HG02981 (cell line): Measurements from ENCODE around the gene TBATA.
"Not testable (repeated sequence)": the region's sequence is repeated elsewhere in the genome, so short reads cannot be mapped to it uniquely, and the experiment has no call there.

ENCODE experiments used
- ATAC-seq: cut with Tn5 transposase; IDR thresholded peaks from one replicate; pipeline ENCODE4 v1.9.1; 2021; ENCODE audit warnings: mild to moderate bottlenecking, moderate library complexity; ENCODE audit not compliant: unreplicated experiment

The TBATA gene

DNA sequence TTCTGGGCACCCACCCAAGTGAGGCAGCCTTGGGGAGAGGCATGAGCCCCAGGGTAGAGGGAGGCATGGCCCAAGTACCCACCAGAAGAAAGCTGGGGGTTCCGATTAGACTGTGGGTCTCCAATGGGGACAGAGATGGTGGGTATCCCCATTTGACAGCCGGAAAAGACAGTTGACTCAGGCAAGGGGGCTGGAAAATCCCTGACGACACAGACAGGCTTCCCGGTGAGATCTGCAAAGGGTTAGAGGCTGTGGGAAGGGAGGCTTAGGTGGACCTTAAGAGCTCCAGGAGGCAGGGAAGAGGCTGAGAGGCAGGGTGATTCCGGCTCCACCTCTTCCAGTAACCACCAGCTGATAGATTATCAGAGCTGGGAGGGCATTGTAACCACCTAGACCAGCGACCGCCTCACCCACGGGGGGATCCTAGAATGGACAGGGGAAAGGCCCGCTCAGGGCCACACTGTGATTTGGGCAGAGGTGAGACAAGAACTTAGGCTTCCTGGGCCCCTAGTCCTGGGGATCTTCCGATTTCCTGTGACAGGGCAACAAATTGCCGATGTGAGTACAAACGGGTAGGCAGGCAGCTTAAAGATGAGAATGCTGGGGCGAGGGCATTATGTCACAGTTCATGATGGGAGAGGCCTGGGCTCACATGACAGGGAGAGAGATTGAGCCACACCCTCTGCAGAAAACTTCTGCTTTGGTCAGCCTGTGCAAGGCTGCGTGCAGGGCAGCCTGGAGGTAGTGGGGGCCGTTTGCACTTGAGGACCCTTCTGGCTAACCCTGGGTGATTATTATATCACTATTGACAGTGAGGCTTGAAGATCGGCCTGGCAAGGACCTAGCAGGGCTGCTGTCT, 5.4 kb downstream of the TBATA start:
- ATAC-seq = no peak

DNA sequence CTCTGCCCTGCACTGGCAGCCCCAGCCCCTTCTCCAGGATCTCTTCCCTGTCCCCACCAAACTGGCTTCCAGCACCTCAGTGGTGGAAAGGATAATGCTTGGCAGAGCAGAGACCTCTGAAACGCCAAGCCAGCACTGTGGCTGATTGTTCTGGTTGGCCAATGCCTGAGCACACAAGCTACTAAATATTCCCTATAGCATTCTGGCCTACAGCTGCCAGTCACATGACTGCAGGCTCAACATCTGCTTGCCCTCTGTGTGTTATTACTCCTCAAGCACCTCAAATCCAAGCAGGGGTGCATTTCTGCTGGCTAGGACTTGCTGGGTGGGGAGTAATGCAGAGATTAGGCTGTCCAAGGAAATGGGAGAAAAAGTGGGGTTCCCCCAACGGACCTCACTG, 6.1 kb downstream of the TBATA start:
- ATAC-seq = no peak

DNA sequence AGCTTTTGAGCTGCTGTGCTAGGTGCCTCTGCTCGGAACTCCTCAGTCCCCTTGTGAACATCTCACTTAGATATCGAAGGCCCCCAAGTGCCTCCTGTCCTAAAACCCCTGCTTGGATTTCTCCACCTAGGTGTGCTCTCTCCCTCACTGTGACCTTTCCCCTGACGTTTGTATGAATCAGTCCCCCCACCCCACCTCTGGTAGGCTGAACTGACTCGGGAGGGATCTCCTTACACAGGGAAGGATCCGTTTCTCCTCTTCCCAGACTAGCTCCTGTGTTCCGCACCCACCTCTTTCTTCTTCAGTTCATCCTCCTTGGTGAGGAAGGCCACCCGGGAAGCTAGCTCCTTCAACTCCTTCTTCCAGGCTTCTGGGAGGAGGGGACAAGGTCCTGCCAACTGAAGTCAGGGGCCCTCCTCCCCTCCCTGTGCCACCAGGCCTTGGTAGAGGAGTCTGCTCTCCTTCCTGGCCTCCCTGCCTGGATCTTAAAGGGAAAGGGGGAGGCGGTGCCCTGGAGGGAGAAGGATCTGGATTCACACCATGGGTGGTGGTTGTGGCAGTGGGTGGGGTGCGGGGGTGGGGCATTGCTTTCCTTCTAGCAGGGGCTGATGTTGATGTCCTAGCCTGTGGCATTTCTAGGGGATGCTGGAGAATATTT, 6.8 kb downstream of the TBATA start:
- ATAC-seq = no peak

GRCh38 chr10:70777063-70777875, 7.9 kb downstream of the TBATA start:
- ATAC-seq = no peak

DNA sequence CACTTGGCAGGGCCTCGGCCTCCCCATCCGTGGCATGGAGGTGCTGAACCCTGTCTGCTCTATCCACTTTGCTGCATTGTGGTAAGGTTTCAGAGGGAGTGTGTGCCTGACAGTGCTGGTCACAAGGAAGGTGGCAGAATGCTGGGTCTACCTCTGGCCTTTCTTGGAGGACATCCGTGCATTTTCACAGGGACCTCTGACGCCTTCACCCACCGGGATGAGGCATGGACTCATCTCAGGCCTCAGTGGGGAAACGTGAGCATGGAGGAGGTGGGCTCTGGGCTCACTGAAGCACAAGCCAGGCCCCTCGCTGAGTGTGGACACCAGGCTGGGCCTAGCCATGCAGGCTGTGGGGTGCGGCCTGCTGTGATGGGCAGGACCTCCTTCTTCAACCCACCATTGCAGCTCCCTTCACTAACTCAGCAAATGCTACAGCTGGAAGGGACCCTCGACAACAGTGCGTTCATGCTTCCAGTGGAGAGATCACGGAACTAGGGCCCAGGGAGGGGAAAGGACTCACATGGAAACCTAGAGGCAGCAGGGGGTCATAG, 8.6 kb downstream of the TBATA start:
- no peak for ATAC-seq

DNA sequence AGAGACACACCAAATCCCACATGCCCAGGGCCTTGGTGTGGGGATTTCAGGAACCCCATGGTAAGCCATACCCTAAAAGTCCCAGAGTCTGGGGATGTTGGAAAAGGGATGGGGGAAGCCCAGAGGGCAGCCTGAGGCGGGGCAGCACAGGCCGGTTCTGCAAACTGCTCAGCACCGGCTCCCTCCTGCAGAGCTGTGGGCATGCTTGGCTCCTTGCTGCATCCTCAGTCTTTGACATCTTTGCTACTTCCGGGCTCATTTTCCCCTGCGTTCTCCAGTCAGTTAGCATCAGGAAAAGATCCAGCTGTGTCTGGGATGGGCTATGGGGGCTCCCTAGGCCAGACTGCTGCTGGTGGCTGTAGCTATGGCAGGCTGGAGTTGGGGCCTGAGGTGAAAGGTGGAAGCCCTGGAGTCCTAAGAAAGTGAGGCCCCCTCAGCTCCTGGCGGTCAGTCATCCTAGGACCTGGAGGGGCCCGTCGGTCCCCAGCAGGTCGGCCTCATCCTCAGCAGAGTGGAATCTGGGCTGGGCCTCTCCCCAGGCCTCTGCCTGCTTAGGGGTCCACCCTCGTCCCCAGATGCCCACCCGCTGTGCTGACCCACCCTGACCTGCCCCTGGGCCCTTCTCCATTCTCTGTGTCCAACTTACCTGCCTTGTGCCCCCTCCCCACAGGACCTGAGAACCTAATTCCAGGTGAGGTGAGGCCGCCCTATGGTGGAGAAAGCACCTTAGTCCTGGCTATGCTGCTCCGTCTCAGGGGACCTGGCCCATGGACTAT, 9.3 kb downstream of the TBATA start:
- no peak for ATAC-seq

- ATAC-seq = no peak
Measured at GRCh38 chr10:70774810-70775678, 10.1 kb downstream of the TBATA start.

DNA sequence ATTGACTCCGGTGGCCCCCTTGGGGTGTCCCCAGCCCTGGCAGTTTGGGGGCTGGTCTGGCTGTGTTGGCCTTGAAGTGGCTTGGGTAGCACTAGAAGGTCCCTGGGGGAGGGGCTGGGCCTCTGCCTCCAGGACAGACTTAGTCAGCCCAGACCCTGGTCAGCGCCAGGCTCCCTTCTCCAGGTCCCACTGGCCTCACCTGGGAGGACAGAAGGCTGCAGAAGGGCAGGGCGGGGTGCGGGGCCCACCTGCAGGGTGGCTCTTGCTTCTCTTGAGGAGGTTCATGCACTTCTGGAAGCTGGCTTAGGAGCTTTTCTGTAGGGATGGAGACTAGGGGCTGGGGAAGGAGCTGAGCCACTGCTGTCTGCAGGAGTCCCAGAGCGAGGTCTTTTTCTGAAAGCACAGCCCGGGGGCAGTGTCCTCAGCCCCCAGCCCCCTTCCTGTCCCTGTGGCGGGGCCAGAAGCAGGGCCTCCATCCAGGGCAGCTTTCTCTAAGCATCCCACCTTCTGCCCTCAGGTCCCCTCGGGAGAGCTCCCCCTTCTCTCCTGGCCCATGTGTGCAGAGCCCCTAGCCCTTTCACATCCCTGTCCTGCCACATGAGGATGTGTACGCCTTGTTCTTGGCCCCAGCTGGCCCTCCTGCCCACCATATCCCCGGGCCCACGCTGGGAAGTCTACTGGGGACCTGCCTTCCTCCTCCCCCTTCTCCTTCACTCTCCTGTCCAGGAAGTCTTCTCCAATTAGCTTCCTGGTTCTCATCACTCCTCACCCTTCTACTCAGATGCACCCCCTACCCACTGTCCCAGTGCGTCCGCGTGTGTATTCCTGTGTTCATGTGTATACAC, 11.0 kb downstream of the TBATA start:
- no peak for ATAC-seq

DNA sequence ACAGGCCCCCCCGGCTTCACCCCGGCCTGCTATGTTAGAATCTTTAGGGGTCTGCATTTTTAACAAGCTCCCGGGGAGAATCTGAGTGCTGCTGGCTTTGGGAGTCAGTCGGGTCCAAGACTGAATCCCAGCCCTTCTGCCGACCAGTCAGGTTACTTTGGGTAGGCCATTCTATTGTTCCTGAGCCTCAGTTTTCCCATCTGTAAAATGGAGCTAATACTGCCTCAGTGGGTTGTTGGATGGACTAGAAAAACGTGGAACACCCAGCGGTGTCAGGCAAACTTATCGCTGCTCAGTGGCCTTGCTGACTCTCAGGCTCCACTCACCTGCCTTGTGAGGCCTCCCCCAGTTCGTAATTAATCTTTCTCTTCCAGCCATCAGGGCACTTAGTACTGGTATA, 11.7 kb downstream of the TBATA start:
- no peak for ATAC-seq

GRCh38 chr10:70772627-70773026, 12.6 kb downstream of the TBATA start:
- no peak for ATAC-seq

DNA sequence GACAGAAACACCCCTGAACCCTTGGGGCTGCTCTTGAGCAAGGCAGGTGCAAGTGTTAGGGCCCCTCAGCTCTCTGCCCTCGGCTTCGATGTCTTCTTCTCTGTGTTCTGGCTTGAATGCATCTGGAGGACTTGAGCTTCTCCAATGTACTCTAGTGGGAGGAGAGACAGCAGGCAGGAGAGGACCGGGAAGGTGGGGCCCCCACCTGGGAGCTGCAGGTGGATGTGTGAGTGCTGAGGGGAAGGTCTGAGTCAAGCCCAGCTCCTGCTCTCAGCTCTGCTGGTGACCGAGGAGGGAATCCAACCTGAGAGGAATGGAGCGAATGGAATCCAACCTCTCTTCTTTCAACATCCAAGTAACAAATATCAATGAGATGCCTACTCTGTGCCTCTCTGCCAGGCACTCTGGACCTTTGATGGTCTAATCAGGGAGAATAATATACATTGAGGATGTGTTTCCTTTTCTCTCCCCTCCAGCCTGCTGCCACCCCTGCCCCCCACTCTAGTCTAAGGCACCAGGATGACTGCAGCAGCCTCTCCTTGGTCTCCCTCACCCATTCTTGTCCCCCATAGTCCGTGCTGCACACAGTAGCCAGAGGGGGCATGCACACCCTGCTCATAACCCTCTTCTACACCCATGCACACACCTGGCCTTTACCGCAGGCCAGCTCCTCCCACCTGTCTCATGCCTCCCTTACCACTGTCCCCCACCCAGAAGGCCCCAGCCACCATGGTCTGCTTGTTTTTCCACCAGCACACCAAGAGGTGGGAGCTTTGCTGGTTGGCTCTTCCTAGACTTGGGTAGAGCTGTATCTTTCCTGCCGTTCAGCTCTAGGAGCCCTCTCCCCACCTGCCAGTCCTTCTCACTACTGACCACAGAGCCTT, 13.6 kb downstream of the TBATA start:
- ATAC-seq = no peak

- ATAC-seq = not testable (repeated sequence)
Measured at GRCh38 chr10:70770516-70770915, 14.7 kb downstream of the TBATA start.

GRCh38 chr10:70770001-70770400, 15.2 kb downstream of the TBATA start:
- no peak for ATAC-seq

- ATAC-seq = no peak
Measured at GRCh38 chr10:70769121-70769520, 16.1 kb downstream of the TBATA start.

DNA sequence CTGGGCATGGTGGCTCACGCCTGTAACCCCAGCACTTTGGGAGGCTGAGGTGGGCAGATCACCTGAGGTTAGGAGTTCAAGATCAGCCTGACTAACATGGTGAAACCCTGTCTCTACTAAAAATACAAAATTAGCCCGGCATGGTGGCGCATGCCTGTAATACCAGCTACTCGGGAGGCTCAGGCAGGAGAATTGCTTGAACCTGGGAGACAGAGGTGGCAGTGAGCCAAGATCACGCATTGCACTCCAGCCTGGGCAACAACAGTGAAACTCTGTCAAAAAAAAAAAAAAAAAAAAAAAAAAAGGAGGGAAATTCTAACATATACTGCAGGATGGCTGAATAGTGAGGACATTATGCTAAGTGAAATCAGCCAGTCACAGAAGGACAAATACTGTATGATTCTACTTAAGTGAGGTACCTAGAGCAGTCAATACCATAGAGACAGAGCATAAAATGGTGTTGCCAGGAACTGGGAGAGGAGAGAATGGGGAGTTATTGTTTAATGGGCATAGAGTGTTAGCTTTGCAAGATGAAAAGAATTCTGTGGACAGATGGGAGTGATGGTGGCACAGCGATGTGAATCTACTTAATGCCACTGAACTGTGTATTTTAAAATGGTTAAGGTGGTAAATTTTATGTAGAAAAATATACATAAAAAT, 17.0 kb downstream of the TBATA start:
- ATAC-seq = not testable (repeated sequence)

DNA sequence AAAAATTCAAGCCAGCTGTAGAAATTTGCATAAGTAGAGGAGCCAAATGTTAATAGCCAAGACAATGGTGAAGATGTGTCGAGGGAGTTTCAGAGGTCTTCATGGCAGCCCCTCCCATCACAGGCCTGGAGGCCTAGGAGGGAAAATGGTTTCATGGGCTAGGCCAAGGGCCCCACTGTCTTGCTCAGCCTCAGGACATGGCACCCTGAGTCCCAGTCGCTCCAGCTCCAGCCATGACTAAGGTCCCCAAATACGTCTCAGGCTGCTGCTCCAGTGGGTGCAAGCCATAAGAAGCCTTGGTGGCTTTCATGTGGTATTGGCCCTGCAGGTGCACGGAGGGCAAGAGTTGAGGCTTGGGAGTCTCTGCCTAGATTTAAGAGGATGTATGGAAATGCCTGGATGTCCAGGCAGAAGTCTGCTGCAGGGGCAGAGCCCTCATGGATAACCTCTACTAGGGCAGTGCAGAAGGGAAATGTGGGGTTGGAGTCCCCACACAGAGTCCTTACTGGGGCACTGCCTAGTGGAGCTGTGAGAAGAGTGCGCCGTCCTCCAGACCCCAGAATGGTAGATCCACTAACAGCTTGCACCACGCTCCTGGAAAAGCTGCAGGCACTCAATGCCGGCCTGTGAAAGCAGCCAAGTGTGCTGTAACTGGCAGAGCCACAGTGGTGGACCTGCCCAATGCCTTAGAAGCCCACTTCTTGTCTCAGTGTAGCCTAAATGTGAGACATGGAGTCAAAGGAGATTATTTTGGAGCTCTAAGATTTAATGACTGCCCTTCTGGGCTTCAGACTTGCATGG, 19.2 kb downstream of the TBATA start:
- ATAC-seq = no peak
